ENCODE data around the gene SPP2.

Gene SPP2

DNA sequence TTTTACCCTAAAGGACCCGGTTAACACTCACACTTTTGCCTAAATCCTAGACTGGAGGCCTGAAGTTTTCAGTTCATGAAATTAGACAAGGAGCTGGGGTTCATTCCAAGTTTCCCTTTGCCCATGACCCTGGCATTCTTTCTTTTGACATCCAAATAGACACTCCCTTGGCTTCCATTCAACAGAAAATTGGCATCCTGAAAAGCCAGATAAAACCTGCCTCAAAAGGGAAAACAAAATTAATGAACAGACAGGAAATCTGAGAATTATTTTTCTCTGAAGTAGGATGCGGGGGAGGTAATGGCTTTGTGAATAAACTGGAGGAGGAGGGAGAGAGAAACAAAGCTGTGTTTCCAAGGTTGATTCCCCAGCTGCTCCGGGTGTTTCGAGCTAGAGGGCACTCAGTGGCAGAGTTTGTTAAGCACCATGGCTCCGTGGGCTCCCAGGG, 41.0 kb downstream of the SPP2 start:
- no peak for DNase-seq (ENCODE audit: low read depth)
- no peak overlapping the region for H3K4me3 ChIP-seq (ENCODE audit: low read length)
- TF ChIP-seq, protein P1, sequence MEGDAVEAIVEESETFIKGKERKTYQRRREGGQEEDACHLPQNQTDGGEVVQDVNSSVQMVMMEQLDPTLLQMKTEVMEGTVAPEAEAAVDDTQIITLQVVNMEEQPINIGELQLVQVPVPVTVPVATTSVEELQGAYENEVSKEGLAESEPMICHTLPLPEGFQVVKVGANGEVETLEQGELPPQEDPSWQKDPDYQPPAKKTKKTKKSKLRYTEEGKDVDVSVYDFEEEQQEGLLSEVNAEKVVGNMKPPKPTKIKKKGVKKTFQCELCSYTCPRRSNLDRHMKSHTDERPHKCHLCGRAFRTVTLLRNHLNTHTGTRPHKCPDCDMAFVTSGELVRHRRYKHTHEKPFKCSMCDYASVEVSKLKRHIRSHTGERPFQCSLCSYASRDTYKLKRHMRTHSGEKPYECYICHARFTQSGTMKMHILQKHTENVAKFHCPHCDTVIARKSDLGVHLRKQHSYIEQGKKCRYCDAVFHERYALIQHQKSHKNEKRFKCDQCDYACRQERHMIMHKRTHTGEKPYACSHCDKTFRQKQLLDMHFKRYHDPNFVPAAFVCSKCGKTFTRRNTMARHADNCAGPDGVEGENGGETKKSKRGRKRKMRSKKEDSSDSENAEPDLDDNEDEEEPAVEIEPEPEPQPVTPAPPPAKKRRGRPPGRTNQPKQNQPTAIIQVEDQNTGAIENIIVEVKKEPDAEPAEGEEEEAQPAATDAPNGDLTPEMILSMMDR (conservative IDR thresholded peaks at IDR 0.05; ENCODE audit: low read length), result no peak

DNA sequence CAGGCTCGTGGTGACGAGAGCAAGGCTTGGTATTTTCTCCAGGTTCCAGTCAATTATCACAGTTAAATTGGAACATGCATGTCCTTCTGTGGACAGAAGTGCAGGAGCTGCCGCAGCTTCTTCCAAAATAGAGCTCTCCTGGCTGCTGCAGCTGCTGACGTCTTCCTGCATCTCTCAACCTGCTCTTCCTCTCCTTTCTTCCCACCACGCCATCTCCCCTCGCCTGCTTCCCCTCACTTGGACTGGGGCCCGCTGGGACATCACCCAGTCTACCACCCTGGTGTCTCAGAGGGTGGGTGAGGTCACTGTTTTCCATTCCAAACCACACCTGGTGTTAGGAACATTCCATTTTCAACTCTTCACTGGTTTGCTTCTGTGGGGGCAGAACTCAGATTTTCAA, 41.4 kb downstream of the SPP2 start:
- no peak overlapping the region for H3K4me3 ChIP-seq (ENCODE audit: low read length)

DNA sequence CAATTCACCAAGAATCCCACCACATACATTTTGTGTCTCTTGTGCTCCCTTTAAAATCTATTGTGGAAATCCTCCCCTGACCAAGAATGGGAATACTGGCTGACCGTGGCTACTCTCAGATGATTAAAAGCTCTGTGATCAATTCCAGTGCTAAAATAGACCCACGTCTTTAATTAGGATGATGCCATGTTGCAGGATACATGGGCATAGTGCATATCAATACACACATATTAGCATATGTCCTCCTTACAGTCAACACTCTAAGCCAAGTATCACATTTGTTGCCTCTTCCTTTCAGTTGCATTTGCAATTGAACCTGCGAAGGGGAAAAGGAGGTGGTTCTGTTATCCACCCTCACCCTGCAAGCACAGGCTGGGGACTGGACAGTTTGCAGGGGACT, 41.8 kb downstream of the SPP2 start:
- no peak for DNase-seq (ENCODE audit: low read depth)
- H3K4me3 ChIP-seq (ENCODE audit: low read length), result no peak overlapping the region
- TF ChIP-seq, protein P1 (conservative IDR thresholded peaks at IDR 0.05; ENCODE audit: low read length), result no peak

More for the DNA sequence above, 41.4 kb downstream of the SPP2 start:
- DNase-seq (ENCODE audit: low read depth), result no peak
- TF ChIP-seq, protein P1 (conservative IDR thresholded peaks at IDR 0.05; ENCODE audit: low read length), result no peak

DNA sequence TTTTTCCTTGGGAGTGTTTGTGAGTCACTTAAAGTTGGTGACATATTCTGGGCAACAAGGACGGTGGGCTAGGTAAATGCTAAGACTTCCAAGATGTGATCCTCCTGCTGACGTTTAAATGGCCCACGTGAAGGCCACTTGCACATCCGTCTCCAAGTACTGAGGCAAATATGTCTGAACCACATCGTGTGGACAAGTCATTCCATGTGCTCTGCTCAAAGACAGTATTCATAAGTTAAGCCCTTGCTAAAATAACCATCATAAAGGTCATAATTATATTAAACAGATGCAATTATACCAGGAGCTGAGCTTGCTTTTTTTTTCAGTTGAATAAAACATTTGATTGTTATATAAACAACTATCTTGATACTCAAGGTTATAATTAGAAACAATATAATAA, 44.8 kb downstream of the SPP2 start:
- H3K4me3 ChIP-seq (ENCODE audit: low read length), result no peak overlapping the region
- DNase-seq (ENCODE audit: low read depth), result no peak

DNA sequence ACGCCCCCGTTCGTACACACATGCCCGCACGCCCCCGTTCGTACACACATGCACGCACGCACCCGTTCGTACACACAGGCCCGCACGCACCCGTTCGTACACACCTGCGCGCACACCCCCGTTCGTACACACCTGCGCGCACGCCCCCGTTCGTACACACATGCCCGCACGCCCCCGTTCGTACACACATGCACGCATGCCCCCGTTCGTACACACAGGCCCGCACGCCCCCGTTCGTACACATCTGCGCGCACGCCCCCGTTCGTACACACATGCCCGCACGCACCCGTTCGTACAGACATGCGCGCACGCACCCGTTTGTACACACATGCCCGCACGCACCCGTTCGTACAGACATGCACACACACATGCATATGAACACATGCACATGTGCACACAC, 45.7 kb downstream of the SPP2 start:
- H3K4me3 ChIP-seq (ENCODE audit: low read length), result no peak overlapping the region
- no peak for DNase-seq (ENCODE audit: low read depth)
- TF ChIP-seq, protein P1 (conservative IDR thresholded peaks at IDR 0.05; ENCODE audit: low read length), result no peak

More for the DNA sequence above, 44.8 kb downstream of the SPP2 start:
- TF ChIP-seq, protein P1 (conservative IDR thresholded peaks at IDR 0.05; ENCODE audit: low read length), result no peak

DNA sequence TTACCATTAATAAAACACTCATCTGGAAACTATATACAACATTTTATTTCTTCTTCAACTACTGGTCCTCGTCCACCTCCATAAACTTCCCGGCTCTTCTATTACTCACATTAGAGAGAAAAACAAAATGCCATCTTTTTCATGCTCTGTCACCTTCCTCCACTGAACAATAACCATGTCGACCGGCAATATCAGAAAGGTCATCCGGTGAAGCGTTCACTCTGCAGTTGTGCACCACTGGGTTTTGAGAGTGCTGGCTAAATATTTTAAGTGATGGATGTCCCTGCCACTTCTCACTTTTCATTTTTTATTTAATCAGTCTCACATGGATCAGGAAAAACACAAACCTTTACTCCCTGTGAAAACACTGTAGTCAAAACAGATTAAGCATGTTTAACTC, 48.2 kb downstream of the SPP2 start:
- DNase-seq (ENCODE audit: low read depth), result no peak
- H3K4me3 ChIP-seq (ENCODE audit: low read length), result no peak overlapping the region
- TF ChIP-seq, protein P1 (conservative IDR thresholded peaks at IDR 0.05; ENCODE audit: low read length), result no peak

DNA sequence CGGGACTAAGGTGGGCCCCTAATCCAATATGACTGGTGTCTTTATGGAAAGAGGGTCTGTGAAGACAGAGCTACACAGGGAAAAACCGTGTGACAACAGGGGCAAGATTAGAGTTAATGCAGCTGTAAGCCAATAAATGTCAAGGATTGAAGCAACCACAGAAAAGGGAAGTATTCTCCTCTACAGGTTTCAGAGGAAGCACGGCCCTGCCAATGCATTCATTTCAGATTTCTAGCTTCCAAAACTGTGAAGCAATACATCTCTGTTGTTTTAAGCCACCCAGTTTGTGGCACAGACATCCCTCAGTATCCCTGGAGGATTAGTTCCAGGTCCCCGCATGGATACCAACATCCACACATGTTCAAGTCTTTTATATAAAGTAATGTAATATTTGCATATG, 48.8 kb downstream of the SPP2 start:
- H3K4me3 ChIP-seq (ENCODE audit: low read length), result no peak overlapping the region
- TF ChIP-seq, protein P1 (conservative IDR thresholded peaks at IDR 0.05; ENCODE audit: low read length), result no peak
- no peak for DNase-seq (ENCODE audit: low read depth)
